Thymus (tissue), 11 donors: ENCODE measurements around the gene AXL. TPM values are rescaled to one million over a fixed set of nuclear protein-coding genes. Genes with fewer than 3 reads are reported as not detected.
"Not testable (repeated sequence)": the region's sequence is repeated elsewhere in the genome, so short reads cannot be mapped to it uniquely, and the experiment has no call there.

Experiments used
- DNase-seq, 9 donors: peaks; one replicate each; pipeline ENCODE4 v3.0.0-alpha.2; 2013; ENCODE audit warnings: low spot score in 9 of 9, low read depth in 6 of 9, missing footprints in 1 of 9
- H3K27ac ChIP-seq, 2 donors: one replicate each; pipeline ENCODE4 v1.5.1; 2013; ENCODE audit warnings: control low read depth in 1 of 2, low read depth in 1 of 2, low read length in 1 of 2, mild to moderate bottlenecking in 1 of 2, moderate library complexity in 1 of 2
- H3K27me3 ChIP-seq, 2 donors: one replicate each; pipeline ENCODE4 v1.5.1; 2013; ENCODE audit warnings: low read length in 1 of 2; ENCODE audit not compliant: control insufficient read depth in 2 of 2, insufficient read depth in 1 of 2
- H3K36me3 ChIP-seq, 2 donors: one replicate each; pipeline ENCODE4 v1.5.1; 2013; ENCODE audit warnings: low read length in 1 of 2, mild to moderate bottlenecking in 1 of 2, moderate library complexity in 1 of 2; ENCODE audit not compliant: control insufficient read depth in 2 of 2, insufficient read depth in 2 of 2
- H3K4me1 ChIP-seq, 2 donors: one replicate each; pipeline ENCODE4 v1.5.1; 2013; ENCODE audit warnings: low read length in 2 of 2; ENCODE audit not compliant: control insufficient read depth in 2 of 2, insufficient read depth in 2 of 2
- H3K4me3 ChIP-seq, 2 donors: one replicate each; pipeline ENCODE4 v1.5.1; 2013; ENCODE audit warnings: low read length in 2 of 2, control low read depth in 1 of 2, mild to moderate bottlenecking in 1 of 2
- H3K9me3 ChIP-seq, 2 donors: one replicate each; pipeline ENCODE4 v1.5.1; 2013; ENCODE audit warnings: low read length in 1 of 2, mild to moderate bottlenecking in 1 of 2; ENCODE audit not compliant: control insufficient read depth in 2 of 2, insufficient read depth in 1 of 2
- WGBS: extraction: QIAGEN DNeasy Blood & Tissue Kit; methylation state at CpG from one replicate; pipeline ENCODE4 v1.1.7; 2013; 5-methylcytosine and 5-hydroxymethylcytosine counted together
- polyA plus RNA-seq: library from polyadenylated mRNA; stranded (reverse); fragments of 200-250 nt; gene quantifications from one replicate; pipeline ENCODE4 v1.2.3, GENCODE V29; 2013
- total RNA-seq: library from RNA; stranded (reverse); fragments of 120-200 nt; gene quantifications from one replicate; pipeline ENCODE4 v1.2.4, GENCODE V29; 2013
- donor health status: healthy.

Gene AXL
- total and polyA plus RNA-seq, 2 donors = 9.5 to 11.9 TPM

DNA sequence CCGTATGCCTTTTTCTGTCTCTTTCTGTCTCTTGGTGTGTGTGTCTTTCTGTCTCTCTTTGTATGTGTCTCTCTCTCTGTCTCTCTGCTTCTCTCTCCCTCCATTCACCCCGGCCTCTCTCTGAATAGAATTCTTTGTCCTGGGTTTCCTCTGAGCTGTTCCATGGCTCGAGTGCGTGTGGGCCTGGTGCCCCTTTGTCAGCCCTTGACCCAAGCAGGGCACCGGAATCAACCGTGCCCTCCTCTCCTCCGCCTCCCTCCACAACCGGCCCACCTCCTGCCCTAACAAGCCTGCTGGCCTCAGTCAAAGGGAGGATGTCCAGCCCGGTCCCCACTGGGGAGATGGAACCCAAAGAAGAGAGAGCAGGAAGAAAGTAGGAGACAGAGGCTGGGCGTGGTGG, 3.2 kb downstream of the AXL start:
- no peak overlapping the region for H3K4me3 ChIP-seq
- H3K36me3 ChIP-seq = no peaks in the 10 kb centered on the region
- H3K27me3 ChIP-seq = peaks cover 20 to 83% of the 10 kb centered on the region in 2 donors
- 93% methylated on average over 10 of the region's 10 CpGs for WGBS
- no peak for DNase-seq
- no peaks in the 10 kb centered on the region for H3K9me3 ChIP-seq
- H3K4me1 ChIP-seq = peaks cover 2 to 6% of the 10 kb centered on the region in 2 donors
- no peak overlapping the region for H3K27ac ChIP-seq

GRCh38 chr19:41223431-41224234, 4.6 kb downstream of the AXL start:
- Histone ChIP-seq H3K27me3 (peaks cover 20 to 74% of the 10 kb centered on the region in 2 donors), H3K4me3 (no peak overlapping the region), H3K36me3 (no peaks in the 10 kb centered on the region), H3K9me3 (no peaks in the 10 kb centered on the region), H3K4me1 (peaks cover 2 to 8% of the 10 kb centered on the region in 2 donors), H3K27ac (no peak overlapping the region)
- WGBS = 81% methylated on average over 8 of the region's 8 CpGs
- DNase-seq = no peak

GRCh38 chr19:41224632-41225031, 5.6 kb downstream of the AXL start:
- H3K27ac ChIP-seq = no peak overlapping the region
- H3K9me3 ChIP-seq = no peaks in the 10 kb centered on the region
- DNase-seq = no peak
- H3K4me1 ChIP-seq = peaks cover 2 to 8% of the 10 kb centered on the region in 2 donors
- H3K36me3 ChIP-seq = no peaks in the 10 kb centered on the region
- H3K4me3 ChIP-seq = no peak overlapping the region
- peaks cover 15 to 64% of the 10 kb centered on the region in 2 donors for H3K27me3 ChIP-seq
- WGBS = 96% methylated on average over 7 of the region's 7 CpGs

DNA sequence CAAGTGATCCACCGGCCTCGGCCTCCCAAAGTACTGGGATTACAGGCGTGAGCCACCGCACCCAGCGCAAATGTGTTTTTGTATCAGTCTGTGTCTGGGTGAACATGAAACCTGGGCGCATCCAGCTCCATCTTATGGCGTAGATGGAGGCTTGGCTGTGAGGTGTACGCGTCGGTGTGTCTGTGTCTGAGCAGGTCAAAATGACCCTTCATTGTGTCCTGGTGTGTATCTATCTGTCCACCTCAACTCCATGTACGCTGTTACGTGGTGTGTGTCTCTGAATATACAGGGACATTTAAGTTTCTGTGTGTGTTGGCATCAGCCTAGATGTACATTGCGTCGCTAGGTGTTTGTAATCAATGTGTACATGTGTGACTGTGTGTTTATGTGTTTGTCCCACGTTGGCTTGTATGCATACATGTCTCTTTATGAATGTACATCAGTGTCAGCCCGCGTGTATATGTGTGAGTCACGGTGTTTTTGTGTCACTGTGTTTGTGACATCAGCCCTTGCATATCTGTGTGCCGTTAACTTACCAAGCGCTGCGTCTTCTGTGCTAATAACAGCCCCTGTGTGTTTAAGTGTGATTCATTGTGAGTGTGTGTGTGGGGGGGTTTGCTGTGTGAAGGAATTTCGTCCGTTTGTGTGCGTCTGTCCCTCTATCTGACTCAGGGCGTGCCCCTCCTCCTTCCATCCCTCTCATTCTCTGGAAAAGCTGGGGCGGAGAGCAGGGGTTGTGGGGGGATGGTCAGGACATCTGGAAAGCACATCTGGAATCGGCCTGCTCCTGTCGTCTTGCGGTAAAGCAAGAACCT, 6.4 kb downstream of the AXL start:
- Histone ChIP-seq H3K27me3 (peaks cover 15 to 55% of the 10 kb centered on the region in 2 donors), H3K4me3 (no peak overlapping the region), H3K4me1 (peaks cover 2 to 8% of the 10 kb centered on the region in 2 donors), H3K27ac (peak overlapping the region; percentile 46 to 47), H3K9me3 (no peaks in the 10 kb centered on the region), H3K36me3 (no peaks in the 10 kb centered on the region)
- 72% methylated on average over 29 of the region's 29 CpGs for WGBS
- DNase-seq = peak in 1 of 9 donors; percentile 19

DNA sequence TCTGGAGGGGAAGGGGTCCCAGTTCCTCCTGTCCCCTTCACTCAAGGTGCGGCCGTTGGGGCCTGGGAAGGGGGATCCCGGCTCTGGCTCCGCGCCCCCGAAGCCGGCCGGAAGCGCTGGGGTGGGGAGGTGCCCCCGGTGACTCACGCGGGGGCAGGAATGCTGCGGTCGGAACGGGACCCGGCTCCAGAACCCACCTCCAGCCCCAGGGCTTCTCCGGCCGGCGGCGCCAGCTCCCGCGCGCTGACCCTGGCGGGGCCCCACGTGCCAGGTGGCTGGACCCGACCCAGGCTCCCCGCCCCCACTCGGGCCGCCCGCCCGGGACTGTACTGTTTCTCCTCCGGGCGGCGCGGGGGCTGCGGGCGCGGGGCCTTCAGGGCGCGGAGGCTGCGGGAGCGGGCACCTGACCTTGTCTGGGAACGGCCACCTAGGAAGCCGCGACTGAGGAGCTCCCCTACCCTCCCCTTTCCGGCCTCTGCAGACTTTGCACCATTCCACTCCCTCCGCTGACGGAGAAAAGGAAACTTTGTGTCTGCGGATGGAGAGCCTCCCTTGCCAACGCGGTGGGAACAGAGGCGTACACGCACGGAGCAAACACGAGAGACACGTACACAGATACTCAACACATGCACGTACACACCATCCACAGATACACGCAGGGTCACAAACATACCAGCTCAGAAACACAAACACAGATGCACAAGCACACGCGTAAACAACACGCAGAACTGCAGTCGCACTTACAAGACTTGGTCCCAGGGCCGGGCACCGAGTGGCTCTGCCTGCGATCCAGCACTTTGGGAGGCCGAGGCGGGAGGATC, 7.2 kb downstream of the AXL start:
- H3K4me1 ChIP-seq = peaks cover 2 to 8% of the 10 kb centered on the region in 2 donors
- peak overlapping the region; percentile 46 to 47 for H3K27ac ChIP-seq
- H3K9me3 ChIP-seq = no peaks in the 10 kb centered on the region
- H3K27me3 ChIP-seq = peaks cover 15 to 47% of the 10 kb centered on the region in 2 donors
- H3K4me3 ChIP-seq = peak overlapping the region; percentile 20 to 28
- DNase-seq = peak in 2 of 9 donors; percentile 30 to 33
- 5% methylated on average over 67 of the region's 67 CpGs for WGBS
- H3K36me3 ChIP-seq = no peaks in the 10 kb centered on the region

DNA sequence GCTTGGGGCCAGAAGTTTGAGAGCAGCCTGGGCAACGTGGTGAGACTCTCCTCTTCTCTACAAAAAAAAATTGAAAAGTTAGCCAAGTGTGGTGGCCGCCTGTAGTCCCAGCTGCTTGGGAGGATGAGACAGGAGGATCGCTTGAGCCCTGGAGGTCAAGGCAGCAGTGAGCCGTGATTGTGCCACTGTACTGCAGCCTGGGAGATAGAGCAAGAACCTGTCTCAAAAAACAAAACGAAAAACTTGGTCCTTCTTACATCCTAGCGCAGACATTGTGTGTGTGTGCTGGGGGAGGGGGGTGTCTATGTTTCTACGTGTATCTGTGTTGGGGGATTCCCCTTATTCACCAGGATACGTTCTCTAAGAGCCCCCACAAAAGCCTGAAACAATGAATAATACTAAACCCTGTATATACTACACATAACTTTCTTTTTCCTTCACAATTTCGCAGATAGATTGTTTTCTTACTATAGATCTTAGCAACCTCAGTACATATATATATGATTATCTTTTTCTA, 7.9 kb downstream of the AXL start:
- Histone ChIP-seq H3K9me3 (no peaks in the 10 kb centered on the region), H3K27ac (no peak overlapping the region), H3K4me1 (peaks cover 2 to 8% of the 10 kb centered on the region in 2 donors)

DNA sequence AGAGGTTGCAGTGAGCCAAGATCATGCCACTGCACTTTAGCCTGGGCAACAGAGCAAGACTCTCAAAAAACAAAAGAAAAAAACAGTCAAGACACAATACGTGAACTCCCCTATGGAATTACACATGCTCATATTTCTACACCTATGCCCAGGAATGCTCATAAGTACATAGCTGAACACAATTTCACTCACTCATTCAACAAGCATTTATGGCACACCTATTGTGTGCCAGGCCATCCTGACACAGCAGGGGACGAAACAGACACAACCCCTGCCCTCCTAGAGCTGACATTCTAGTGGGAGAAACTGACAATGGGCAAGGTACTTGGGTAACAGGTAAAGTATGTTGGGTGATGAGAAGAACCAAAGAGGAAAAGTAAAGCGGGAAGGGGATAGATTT, 9.5 kb downstream of the AXL start:
- DNase-seq = no peak
- Histone ChIP-seq H3K27me3 (peaks cover 15 to 35% of the 10 kb centered on the region in 2 donors), H3K36me3 (no peaks in the 10 kb centered on the region), H3K4me1 (peaks cover 2 to 8% of the 10 kb centered on the region in 2 donors), H3K9me3 (no peaks in the 10 kb centered on the region), H3K27ac (no peak overlapping the region), H3K4me3 (no peak overlapping the region)
- 84% methylated on average over 3 of the region's 3 CpGs for WGBS

More for the DNA sequence above, 7.9 kb downstream of the AXL start:
- WGBS = 69% methylated on average over 9 of the region's 9 CpGs
- DNase-seq = no peak
- Histone ChIP-seq H3K4me3 (peak overlapping the region in 1 of 2 donors; percentile 20), H3K36me3 (no peaks in the 10 kb centered on the region), H3K27me3 (peaks cover 15 to 41% of the 10 kb centered on the region in 2 donors)

DNA sequence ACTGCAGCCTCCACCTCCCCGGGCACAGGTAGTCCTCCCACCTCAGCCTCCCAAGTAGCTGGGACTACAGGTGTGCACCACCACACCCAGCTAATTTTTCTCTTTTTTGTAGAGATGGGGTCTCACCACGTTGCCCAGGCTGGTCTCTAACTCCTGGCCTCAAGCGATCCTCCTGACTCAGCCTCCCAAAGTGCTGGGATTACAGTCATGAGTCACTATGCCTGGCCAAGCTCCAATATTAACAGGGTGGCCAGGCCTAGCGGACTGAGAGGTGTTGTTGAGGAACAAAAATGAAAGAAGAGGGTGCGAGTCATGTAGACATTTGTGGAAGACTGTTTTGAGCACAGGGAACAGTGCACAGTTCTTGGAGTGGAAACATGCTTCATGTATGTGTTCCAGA, 10.3 kb downstream of the AXL start:
- H3K27ac ChIP-seq, H3K36me3 ChIP-seq, H3K4me1 ChIP-seq, DNase-seq, H3K9me3 ChIP-seq, H3K4me3 ChIP-seq: not testable (repeated sequence)
- 93% methylated on average over 5 of the region's 5 CpGs for WGBS
- H3K27me3 ChIP-seq = peaks cover 15 to 30% of the 10 kb centered on the region in 2 donors
